SKM-1 (cell line): Measurements from ENCODE around the gene PTPN23.
A peak's percentile ranks its signal among the peaks of the same experiment; 100 is the strongest.
"Not testable (repeated sequence)": the region's sequence is repeated elsewhere in the genome, so short reads cannot be mapped to it uniquely, and the experiment has no call there.

ENCODE experiments used
- DNase-seq: peaks from one replicate; lab custom pipeline; 2025; ENCODE audit not compliant: unreplicated experiment; lab: John Stamatoyannopoulos, UW

Gene PTPN23

GRCh38 chr3:47380601-47381316, at the start of gene PTPN23:
Gene PTPN23 (plus strand): TSS chr3:47381021. CDS start chr3:47381097, 76 bp downstream.
- peak; percentile 98 for DNase-seq

DNA sequence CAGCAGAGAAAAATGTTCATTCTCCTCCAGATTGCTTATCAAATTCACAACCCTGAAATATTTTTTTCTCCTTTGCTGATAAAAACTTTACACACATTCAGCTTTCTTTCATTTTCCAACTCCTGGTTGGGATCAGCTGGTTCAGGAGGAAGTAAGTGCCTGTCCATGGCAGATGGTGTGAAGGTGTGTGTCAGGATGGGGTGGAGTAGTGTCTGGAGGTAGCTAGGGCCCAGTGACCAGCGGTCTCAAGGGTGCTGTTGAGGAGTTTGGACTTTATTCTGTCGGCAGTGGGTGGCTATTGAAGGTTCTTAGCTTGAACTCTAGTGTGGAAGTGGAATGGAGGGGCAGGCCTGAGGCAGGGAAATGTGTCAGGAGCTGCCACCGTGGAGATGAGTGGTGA, 46.9 kb upstream of the PTPN23 start:
- no peak for DNase-seq

- no peak for DNase-seq
Measured at GRCh38 chr3:47337656-47338055, 43.2 kb upstream of the PTPN23 start.

DNA sequence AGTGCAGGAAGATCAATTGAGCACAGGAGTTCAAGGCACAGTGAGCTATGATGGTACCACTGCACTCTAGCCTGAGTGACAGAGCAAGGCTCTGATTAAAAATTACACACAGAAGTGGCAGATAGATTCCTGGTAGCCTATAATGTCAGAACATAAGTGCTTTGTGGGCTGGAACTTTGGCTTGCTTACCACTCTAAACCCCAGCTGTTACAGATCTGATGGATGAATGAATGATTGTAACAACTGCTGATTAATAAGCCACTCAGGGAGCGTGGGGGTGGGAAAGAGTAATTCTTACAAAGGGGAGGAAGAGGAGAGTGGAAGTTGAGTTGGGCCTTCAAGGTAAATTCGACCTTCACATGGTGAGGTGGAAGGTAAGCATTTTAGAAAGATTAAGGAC, 40.9 kb upstream of the PTPN23 start:
- no peak for DNase-seq

- DNase-seq, result no peak
Measured at GRCh38 chr3:47340866-47341265, 40.0 kb upstream of the PTPN23 start.

- DNase-seq, result no peak
Measured at GRCh38 chr3:47342151-47342550, 38.7 kb upstream of the PTPN23 start.

GRCh38 chr3:47342812-47343211, 38.0 kb upstream of the PTPN23 start:
- DNase-seq, result no peak

DNA sequence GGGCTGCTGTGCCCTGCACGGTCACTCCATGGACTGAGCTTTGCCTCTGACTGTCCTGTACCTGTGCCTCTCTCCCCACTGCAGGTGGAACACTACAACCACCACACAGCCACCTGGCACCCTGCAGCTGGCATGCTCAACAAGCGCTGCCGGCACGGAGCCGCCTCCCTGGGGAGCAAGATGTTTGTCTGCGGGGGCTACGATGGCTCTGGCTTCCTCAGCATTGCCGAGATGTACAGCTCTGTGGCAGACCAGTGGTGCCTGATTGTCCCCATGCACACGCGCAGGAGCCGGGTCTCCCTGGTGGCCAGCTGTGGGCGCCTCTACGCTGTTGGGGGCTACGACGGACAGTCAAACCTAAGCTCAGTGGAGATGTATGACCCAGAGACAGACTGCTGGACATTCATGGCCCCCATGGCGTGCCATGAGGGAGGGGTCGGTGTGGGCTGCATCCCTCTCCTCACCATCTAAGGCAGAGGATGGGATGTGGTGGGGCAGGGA, 37.3 kb upstream of the PTPN23 start:
- DNase-seq, result no peak

- DNase-seq, result no peak
Measured at GRCh38 chr3:47344971-47345370, 35.9 kb upstream of the PTPN23 start.

DNA sequence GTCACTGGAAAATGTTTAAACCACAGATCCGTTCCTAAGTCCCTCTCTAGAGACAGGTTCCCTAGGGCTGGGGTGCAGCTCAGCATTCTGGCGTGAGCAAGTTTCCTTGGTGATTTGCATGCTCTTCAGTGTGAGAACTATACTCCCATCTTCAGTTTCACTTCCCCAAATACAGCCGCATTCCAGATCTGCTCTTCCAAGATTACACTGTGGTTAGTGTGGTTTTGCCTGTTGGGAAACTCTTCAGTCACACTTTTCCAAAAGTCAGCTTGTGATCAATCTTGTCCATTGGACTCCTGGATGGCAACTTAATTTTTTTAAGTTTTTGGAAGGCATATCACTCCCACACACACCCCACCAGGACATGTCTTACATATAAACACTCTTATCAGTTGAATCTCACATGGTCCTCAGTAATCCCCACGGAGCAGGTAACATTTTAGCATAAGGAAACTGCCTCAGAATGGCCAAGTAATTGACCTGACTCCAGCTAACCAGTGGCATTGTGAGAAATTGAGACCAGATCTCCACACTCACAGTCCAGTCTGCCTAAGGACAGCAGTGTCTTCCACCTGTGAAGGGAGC, 33.5 kb upstream of the PTPN23 start:
- DNase-seq, result peak; percentile 73

DNA sequence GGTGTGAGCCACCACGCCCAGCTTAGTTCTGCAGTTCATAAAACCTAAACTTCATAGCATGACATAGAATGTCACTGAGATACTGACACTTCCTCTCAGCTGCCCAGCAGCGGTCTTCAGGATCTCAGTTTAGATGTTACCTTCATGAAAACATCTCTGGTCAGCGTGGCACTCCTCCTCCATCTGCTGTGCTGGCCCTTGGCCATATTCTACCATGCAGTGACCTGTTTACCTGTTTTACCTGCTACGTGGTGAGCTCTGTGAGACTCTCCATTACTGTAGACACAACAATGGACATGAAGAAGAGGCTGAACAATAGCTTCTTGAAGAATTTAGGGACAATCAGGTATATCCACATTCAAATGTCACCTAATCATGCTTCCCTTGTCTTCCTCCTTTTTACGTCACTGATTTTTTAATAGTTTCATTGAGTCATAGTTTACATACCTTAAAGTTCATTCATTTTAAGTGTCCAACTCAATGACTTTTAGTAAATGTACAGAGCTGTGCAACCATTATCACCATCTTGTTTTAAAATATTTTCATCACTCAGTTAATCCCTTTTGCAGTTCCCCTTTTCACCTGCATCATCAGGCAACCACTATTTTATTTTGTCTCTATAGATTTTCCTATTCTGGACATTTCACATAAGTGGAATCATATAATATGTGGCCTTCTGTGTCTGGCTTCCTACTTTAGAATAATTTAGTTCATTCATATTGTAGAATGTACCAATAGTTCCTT, 32.2 kb upstream of the PTPN23 start:
- no peak for DNase-seq

DNA sequence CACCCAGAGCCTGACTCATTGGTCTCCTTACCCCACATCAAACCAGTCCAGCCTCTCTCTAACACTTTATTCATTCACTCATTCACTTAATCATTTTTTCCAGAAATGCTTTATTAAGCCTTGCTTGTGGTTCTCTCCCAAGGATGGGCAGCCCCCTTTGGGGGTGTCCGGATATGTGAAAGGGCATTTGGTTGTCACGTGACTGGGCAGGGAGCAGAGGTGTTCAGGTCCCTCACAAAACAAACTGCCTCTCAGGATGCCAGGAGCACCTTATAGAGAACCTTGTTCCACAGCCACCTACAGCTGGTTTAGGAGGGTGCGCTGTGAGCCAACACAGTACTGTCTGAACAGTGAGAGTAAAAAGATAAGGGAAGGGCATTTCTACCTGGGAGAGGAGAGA, 25.8 kb upstream of the PTPN23 start:
- no peak for DNase-seq

DNA sequence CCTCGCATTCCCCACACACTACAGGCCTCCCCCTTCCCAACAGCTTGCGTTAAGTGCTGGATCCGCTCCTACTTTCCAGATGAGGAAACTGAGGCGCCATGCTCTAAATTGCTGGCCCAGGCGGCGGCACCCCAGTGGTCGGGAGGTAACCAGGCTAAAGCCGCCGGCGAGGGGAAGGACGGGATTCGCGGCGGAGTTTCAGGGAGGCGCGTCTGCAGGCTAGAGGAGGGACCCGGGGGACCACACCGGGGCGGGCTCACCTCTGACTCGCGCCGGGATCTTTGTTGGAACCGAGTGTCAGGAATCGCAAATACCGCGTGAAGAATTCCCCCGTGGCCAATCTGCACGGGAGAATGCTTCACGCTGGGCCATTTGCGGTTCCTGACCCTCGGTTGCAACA, 24.6 kb upstream of the PTPN23 start:
- DNase-seq, result no peak

- DNase-seq, result no peak
Measured at GRCh38 chr3:47359323-47359722, 21.5 kb upstream of the PTPN23 start.

DNA sequence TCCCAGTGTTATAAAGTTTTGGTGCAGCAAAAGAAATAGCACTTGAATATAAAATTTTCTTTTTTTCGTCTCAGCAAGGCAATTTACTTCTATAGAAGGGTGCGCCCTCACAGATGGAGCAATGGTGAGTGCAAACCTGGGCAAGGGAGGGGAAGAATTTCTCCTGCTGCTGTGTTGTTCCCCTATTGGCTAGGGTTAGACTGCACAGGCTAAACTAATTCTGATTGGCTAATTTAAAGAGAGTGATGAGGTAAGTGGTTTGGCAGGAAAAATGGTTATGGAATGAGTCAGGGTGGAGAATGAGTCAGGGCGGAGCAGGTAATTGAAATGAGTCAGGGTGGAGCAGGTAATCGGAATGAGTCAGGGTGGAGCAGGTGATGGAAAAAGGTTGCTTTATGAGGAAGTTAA, 20.7 kb upstream of the PTPN23 start:
- not testable (repeated sequence) for DNase-seq

DNA sequence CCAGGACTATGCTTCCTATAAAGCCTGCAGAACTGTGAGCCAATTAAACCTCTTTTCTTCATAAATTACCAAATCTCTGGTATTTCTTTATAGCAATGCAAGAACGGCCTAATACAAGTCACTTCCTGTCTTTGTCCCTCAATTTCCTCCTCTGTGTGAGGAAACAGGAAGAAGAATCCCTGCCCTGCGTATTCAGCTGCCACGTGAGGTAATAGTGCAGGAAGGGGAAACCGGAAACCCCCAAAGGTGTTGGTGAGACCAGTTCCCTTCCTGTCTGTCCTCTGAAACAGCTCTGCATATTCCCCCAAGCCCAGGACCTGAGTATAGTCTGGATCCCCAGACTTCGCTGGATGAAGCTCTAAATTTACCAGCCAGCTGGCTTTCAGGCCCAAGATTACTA, 18.1 kb upstream of the PTPN23 start:
- peak; percentile 60 for DNase-seq

GRCh38 chr3:47365213-47366153, 15.3 kb upstream of the PTPN23 start:
- no peak for DNase-seq

- DNase-seq, result no peak
Measured at GRCh38 chr3:47366833-47367232, 14.0 kb upstream of the PTPN23 start.

- DNase-seq, result no peak
Measured at GRCh38 chr3:47367631-47368030, 13.2 kb upstream of the PTPN23 start.

DNA sequence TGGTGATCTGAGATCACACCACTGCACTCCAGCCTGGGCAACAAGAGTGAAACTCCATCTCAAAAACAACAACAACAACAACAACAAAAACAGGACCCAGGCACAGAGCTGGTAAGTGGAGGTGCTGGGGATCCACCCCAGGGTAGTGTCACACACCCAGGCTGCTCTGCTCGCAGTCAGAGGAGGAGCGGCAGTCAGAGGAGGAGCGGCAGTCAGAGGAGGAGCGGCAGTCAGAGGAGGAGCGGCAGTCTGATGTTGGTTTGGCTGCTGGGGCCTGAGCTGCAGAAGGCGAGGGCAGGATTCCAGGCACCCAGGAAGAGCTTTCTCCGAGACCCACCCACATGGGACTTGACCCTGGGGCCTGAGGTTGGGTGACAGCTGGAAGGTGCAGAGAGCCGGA, 10.8 kb upstream of the PTPN23 start:
- not testable (repeated sequence) for DNase-seq
